H1 (cell line): ENCODE measurements around the gene TEKT1. TPM values are rescaled to one million over a fixed set of nuclear protein-coding genes. Genes with fewer than 3 reads are reported as not detected.

Experiments used
- polyA plus RNA-seq, 7 experiments: library from polyadenylated mRNA; depleted of rRNA in 3 of 7; stranded (reverse) in 5 of 7; unstranded in 2 of 7; fragments of >200 nt in 5 of 7; fragments of 200-250 nt in 2 of 7; gene quantifications; 1 replicate in 5 of 7; 2 replicates in 1 of 7; 4 replicates in 1 of 7; pipeline versions ENCODE4 v1.2.1 to v1.2.3, GENCODE V29; 2011 to 2013; ENCODE audit warnings: missing spikeins in 2 of 7, mixed read lengths in 2 of 7
- total RNA-seq: library from RNA; stranded (reverse); fragmentation: NEBNext Ultra II Directional; extraction: Animal tissue kit (Norgen Biotek cat#: 25700); gene quantifications from 2 replicates; pipeline ENCODE4 v1.2.1, GENCODE V29; 2021
- TF ChIP-seq, protein P1 (sequence below): fragments of 300-600 bp; sonication (generic); IDR thresholded peaks from 2 replicates; pipeline ENCODE4 v1.7.1; 2012; ENCODE audit warnings: low read length, moderate library complexity, mild to moderate bottlenecking, inconsistent platforms; ENCODE audit not compliant: insufficient replicate concordance

Gene TEKT1
- total and polyA plus RNA-seq, 2 of the 8 experiments (the other 6 are each of a cell fraction or from before 2014, with no cell fraction given) = not detected

DNA sequence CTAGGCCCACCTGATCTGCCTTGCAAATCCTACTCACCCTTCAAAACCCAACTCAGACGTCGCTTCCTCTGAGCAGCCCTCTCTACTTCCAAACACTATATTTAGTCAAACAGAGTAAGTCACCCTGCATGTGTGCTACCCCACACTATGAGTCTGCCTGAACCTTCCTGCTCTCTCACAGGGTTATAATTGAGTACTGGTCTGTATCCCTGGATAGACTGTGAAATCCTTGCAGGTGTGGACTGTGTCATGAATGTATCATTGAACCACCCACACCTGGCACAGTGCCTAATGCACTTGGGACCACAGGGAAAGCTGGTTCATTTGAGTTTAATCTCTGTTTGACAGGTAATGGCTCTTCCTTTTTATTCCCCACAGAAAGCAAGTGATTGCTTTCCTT lies 52.1 kb downstream of the TEKT1 start (continued):
- TF ChIP-seq, protein P1, sequence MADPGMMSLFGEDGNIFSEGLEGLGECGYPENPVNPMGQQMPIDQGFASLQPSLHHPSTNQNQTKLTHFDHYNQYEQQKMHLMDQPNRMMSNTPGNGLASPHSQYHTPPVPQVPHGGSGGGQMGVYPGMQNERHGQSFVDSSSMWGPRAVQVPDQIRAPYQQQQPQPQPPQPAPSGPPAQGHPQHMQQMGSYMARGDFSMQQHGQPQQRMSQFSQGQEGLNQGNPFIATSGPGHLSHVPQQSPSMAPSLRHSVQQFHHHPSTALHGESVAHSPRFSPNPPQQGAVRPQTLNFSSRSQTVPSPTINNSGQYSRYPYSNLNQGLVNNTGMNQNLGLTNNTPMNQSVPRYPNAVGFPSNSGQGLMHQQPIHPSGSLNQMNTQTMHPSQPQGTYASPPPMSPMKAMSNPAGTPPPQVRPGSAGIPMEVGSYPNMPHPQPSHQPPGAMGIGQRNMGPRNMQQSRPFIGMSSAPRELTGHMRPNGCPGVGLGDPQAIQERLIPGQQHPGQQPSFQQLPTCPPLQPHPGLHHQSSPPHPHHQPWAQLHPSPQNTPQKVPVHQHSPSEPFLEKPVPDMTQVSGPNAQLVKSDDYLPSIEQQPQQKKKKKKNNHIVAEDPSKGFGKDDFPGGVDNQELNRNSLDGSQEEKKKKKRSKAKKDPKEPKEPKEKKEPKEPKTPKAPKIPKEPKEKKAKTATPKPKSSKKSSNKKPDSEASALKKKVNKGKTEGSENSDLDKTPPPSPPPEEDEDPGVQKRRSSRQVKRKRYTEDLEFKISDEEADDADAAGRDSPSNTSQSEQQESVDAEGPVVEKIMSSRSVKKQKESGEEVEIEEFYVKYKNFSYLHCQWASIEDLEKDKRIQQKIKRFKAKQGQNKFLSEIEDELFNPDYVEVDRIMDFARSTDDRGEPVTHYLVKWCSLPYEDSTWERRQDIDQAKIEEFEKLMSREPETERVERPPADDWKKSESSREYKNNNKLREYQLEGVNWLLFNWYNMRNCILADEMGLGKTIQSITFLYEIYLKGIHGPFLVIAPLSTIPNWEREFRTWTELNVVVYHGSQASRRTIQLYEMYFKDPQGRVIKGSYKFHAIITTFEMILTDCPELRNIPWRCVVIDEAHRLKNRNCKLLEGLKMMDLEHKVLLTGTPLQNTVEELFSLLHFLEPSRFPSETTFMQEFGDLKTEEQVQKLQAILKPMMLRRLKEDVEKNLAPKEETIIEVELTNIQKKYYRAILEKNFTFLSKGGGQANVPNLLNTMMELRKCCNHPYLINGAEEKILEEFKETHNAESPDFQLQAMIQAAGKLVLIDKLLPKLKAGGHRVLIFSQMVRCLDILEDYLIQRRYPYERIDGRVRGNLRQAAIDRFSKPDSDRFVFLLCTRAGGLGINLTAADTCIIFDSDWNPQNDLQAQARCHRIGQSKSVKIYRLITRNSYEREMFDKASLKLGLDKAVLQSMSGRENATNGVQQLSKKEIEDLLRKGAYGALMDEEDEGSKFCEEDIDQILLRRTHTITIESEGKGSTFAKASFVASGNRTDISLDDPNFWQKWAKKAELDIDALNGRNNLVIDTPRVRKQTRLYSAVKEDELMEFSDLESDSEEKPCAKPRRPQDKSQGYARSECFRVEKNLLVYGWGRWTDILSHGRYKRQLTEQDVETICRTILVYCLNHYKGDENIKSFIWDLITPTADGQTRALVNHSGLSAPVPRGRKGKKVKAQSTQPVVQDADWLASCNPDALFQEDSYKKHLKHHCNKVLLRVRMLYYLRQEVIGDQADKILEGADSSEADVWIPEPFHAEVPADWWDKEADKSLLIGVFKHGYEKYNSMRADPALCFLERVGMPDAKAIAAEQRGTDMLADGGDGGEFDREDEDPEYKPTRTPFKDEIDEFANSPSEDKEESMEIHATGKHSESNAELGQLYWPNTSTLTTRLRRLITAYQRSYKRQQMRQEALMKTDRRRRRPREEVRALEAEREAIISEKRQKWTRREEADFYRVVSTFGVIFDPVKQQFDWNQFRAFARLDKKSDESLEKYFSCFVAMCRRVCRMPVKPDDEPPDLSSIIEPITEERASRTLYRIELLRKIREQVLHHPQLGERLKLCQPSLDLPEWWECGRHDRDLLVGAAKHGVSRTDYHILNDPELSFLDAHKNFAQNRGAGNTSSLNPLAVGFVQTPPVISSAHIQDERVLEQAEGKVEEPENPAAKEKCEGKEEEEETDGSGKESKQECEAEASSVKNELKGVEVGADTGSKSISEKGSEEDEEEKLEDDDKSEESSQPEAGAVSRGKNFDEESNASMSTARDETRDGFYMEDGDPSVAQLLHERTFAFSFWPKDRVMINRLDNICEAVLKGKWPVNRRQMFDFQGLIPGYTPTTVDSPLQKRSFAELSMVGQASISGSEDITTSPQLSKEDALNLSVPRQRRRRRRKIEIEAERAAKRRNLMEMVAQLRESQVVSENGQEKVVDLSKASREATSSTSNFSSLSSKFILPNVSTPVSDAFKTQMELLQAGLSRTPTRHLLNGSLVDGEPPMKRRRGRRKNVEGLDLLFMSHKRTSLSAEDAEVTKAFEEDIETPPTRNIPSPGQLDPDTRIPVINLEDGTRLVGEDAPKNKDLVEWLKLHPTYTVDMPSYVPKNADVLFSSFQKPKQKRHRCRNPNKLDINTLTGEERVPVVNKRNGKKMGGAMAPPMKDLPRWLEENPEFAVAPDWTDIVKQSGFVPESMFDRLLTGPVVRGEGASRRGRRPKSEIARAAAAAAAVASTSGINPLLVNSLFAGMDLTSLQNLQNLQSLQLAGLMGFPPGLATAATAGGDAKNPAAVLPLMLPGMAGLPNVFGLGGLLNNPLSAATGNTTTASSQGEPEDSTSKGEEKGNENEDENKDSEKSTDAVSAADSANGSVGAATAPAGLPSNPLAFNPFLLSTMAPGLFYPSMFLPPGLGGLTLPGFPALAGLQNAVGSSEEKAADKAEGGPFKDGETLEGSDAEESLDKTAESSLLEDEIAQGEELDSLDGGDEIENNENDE = no peak
